Epithelial cell of esophagus (primary cell): ENCODE measurements around the gene AKAP12.

ENCODE experiments used
- DNase-seq: peaks from one replicate; pipeline ENCODE4 v3.0.0; 2010; ENCODE audit warnings: low read depth
- H3K4me3 ChIP-seq: 2 replicates; pipeline ENCODE4 v1.5.1; 2011; ENCODE audit warnings: mild to moderate bottlenecking, low read length, control low read depth
- TF ChIP-seq, protein P1 (sequence below): IDR thresholded peaks from 2 replicates; pipeline ENCODE4 v1.5.1; 2011; ENCODE audit warnings: low read depth, mild to moderate bottlenecking, low read length, control low read depth, inconsistent platforms; ENCODE audit not compliant: insufficient read depth; ENCODE audit errors: missing control alignments

Gene AKAP12

DNA sequence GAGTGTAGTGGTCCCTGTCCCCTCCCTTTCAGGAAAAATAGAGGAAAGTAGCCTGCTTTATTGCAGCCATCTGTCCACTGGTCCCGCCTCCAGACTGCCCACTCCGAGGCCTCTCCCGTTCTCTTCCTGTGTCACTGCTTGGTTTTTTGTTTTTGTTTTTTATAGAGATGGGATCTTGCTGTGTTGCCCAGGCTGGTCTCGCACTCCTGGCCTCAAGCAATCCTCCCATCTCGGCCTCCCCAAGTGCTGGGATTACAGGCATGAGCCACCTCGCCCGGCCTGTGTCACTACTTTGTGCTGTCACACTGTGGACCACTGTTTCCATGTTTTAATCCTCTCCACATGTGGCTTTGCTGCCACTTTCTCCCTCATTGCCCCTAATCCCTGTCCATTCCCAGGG lies 80.4 kb downstream of the AKAP12 start:
- no peak overlapping the region for H3K4me3 ChIP-seq
- no peak for DNase-seq
- TF ChIP-seq, protein P1, sequence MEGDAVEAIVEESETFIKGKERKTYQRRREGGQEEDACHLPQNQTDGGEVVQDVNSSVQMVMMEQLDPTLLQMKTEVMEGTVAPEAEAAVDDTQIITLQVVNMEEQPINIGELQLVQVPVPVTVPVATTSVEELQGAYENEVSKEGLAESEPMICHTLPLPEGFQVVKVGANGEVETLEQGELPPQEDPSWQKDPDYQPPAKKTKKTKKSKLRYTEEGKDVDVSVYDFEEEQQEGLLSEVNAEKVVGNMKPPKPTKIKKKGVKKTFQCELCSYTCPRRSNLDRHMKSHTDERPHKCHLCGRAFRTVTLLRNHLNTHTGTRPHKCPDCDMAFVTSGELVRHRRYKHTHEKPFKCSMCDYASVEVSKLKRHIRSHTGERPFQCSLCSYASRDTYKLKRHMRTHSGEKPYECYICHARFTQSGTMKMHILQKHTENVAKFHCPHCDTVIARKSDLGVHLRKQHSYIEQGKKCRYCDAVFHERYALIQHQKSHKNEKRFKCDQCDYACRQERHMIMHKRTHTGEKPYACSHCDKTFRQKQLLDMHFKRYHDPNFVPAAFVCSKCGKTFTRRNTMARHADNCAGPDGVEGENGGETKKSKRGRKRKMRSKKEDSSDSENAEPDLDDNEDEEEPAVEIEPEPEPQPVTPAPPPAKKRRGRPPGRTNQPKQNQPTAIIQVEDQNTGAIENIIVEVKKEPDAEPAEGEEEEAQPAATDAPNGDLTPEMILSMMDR: no peak

DNA sequence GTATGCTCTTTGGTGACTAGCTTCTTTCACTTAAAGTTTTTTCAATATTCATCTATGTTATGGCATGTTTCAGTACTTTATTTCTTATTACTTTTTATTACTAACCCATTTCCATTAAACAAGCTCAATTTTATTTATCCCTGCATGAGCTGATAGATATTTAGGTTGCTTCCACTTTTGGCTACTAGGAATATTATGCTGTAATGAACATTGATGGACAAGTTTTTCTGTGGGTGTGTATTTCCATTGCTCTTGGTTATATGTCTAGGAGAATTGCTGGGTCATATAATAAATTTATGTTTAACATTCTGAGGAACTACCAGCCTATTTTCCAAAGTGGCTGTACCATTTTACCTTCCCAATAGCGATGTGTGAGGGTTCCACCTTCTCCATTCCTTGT lies 81.7 kb downstream of the AKAP12 start:
- H3K4me3 ChIP-seq: no peak overlapping the region
- TF ChIP-seq, protein P1: no peak
- no peak for DNase-seq

DNA sequence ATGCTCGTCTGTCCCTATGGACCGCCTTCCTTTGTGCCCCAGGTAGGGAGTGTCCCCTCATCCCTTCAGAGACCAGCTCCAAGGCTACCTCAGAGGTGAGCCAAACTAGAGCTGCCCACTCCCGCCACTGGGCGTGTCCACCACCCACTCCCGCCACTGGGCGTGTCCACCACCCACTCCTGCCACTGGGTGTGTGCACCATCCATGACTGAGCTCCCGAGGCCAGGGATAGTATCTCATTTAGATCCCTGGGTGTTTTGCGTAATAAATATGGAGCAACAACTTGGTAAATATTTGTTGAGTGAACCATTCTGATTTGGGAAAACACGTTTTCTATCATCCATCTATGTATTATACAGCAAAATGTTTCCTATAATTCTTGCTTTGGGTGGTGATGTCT lies 82.8 kb downstream of the AKAP12 start:
- peak; percentile 24 for DNase-seq
- TF ChIP-seq, protein P1: no peak

DNA sequence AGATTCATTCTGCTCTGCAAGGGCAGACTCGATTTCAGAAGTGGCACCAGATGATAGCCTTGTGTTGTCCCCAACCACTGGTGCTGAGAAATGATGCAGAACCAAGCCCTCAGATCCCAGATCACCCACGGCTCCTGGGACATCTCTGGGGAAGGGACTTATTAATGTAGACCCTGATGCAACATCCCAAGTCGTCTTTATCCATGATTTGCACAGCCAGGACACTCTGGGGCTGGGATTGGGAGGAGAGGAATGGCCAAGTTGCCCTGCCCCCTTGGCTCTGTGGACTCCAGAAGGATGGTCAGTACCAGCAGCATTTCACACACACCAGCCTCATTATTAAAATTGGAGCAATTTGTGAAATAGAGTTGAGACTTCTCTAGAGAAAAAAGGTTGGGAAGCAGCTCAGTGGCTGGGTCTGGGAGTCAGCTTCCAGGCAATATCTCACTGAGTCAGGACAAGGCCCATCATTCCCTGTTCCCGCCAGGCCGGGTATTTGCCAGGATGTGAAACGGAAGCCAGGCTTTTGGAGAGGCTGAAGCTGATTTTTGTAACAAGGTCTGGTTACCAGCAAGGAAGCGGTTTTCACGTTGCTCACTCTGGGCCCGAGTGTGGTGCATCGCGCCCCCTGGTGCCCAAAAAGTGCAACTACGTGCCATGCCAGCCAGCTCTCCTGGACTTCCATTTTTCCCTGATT lies 84.2 kb downstream of the AKAP12 start:
- peak; percentile 76 for DNase-seq
- TF ChIP-seq, protein P1: peak; percentile 92
- no peak overlapping the region for H3K4me3 ChIP-seq

More for the DNA sequence above, 82.8 kb downstream of the AKAP12 start:
- H3K4me3 ChIP-seq: no peak overlapping the region

DNA sequence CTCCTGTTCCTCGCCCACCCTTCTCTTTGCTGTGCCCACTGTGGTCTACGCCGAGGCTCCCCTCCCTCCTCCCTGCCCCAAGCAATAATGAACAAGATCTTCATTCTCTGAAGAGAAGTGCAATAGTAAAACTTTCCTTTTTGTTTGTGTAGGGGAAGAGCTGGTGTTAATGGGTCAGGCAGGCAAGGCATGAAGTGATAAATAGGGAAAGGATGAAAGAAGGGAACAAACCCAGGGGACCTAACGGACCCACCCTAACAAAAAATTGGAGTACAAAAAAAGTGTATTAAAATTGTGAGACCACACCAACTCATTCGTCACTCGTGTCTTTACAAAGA lies 84.7 kb downstream of the AKAP12 start:
- no peak for DNase-seq
- H3K4me3 ChIP-seq: no peak overlapping the region
- TF ChIP-seq, protein P1: no peak

DNA sequence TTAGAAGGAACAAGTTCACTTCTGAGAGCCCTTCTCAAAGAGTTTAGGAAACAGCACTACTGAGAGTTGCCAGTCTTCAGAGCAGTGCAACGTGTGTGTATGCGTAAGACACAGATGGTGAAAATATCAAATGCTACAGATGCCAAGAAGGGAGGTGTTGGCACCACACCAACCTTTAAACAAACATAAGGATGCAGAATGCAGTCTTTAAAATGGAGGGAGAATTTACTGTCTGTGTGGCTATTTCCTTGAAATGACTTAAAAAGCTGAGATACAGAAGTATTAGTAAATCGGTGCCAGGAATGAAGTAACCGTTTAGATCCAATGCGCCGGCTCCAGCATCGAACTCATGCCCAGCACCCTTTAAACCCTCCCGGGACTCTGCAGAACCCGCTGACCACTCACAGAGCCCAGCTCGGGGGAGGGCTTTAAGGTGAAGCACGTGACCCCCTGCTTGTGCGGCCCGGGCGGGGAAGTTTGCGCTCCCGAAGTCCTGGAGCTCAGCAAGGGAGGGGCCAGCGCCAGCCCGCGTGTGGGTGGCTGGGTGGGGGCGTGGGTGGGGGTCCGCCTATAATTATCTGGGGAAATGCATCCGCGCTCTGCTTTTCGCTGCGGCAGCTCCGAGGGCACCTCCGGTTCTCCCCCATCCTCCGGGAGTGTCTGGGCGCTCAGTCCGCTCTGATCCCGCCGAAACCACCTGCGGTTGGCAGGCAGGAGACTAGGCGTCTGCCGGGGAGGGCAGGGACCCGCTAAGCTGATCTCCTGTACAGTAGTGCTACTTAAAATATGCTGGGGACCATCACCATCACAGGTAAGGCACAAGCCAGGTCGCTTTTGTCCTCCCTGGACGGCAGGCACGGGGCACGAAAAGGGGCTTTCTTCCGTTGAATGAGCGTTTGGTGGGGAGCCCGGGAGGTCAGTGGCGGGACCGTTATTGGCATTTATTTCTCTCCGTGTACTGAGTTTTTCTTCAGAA lies 85.6 kb downstream of the AKAP12 start:
- TF ChIP-seq, protein P1: no peak
- peak; percentile 40 for DNase-seq
- peak overlapping the region; percentile 37 for H3K4me3 ChIP-seq
